ENCODE measurements around the gene DELE1. TPM values are rescaled to one million over a fixed set of nuclear protein-coding genes. Genes with fewer than 3 reads are reported as not detected.

The DELE1 gene
- 45.9 and 49.6 TPM in 2 replicates for total RNA-seq

DNA sequence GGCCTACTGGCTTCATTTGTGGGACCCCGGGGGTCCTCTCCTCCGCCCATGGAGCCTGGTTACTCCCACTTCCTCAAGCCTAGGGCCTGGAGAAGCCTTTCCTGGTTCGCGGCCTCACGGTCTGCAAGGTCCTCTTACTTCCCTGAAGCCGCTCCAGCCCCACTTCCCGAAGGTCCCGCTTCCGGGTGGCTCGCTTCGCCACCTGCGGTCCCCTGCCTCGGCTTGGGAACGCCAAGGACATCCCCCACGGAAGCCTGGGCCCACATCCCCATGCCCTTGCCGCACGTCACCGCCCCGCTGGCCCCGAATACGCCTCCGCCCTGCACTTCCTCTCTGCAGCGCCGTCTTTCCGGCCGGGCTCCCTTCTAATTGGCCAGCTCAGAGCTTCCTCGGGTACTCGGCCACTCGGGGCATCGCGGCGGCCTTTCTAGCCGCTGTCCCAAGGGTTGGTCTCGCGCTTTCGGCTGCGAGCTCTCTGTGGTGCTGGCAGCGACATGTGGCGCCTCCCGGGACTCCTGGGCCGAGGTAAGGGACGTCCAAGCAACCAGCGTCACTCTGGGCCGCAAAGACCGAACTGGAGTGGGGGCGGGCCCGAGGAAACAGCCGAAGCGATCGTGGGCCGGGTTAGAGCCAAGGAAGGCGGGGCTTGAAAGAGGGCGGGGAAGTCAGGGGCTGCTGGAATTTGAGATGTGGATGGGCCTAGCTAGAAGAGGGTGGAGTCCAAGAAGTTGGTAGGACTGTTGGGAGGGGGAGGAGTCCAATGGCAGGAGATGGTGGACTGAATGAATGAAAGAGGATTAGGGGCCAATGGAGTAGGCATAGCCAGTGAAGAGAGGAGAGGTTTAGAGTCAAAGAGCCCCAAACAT, at the start of gene DELE1:
Gene DELE1, plus strand, starts transcription at position 424 of the 866 bp plus-strand sequence. Its CDS starts 71 bp downstream, at position 495.

DNA sequence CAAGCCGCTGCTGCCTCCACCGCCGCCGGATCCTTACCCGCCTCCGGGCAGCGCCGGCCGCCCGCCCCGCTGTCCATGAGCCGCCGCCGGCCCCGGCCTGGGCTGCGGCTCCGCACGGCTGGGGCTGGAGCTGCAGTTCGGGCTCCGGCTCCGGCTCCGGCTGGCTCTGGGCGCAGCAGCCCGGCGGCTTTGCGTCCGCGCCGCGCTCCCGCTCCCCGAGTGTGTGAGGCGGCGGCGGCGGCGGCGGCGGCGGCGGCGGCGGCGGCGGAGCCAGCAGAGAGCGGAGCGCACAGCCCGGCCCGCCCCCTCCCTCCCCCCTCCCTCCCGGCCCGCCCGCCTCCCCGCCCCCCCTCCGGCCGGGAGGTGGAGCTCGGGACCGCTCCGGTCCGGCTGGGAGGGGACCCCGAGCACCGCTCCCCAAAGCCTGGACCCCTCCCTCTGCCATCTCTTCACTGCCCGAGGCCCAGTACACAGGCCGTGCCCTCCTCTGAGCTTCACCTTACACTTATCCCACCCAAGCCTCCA, 45.4 kb upstream of the DELE1 start, which contains the start of gene PCDH1:
Gene PCDH1, minus strand, starts transcription at position 225 of the 525 bp plus-strand sequence. Its CDS starts 148 bp downstream, at position 77.

DNA sequence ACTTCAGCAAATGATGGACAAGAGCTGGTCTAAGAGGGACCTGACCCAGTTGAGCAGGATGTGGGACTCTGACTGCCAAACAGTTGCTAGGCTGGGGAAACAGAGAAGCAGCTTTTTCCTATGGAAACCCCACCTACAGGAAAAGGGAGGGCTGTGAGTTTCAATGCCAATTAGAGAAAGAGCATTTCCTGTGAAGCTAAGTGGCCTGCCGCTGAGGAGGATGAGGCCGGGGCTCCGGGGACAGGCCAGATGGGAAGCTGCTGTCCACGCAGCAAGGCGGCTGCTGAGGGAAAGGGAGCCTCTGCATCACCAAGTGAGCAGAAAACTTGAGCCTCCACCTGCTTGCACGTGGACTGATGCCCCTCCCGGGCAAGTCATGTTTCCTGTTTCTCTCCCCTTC, 34.4 kb downstream of the DELE1 start, which contains the start of gene PCDH12:
Gene PCDH12, minus strand, starts transcription at position 90 of the 400 bp plus-strand sequence. CDS start 351 bp downstream, outside the sequence.

DNA sequence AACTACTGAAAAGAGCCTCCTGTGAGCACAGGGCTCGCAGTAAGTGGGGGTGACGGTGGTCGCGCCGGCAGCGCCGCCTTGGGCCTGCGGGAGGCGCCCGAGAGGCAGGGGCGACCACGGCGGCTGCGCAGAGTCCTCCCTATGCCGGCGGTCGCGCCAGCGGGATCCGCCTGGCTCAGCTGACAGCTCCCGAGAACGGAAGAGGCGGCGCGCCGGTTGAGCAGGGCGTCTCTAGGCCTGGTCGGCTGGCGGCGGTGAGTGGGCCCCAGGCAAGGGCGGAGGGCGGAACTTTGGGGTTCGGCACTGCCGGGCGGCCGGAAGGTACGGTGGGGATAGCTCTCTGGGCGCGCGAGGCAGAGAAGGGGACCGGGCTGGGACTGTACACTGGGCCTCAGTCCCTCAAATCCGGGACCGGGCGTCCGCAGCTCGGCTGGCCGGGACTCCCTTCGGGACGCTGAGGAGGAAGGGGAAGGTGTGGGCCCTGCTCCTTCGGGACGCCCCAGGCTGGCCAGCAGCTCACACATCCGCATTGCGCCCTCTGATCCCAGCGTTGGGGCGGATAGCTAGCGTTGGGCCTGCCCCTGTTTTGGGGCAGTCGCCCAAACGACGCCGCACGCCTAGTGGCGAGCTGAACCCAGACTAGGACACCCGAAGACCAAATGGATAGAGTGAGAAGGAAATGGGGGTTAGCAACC, 45.4 kb downstream of the DELE1 start, which contains the start of gene RNF14:
Gene RNF14, plus strand, starts transcription at position 192 of the 695 bp plus-strand sequence. CDS start 4,484 bp downstream, outside the sequence.

Other genes starting within 250 kb of the DELE1 start
- gene ARAP3, start 241.6 kb upstream of the DELE1 start, total RNA-seq, result 2.9 and 4.1 TPM in 2 replicates
- under 0.01 TPM in 1 of 2 replicates, not detected in the other for gene PCDH1, start 45.5 kb upstream of the DELE1 start, total RNA-seq
- 1.2 and 1.5 TPM in 2 replicates for gene PCDH12, start 34.3 kb downstream of the DELE1 start, total RNA-seq
- 44.8 and 45.2 TPM in 2 replicates for gene RNF14, start 45.2 kb downstream of the DELE1 start, total RNA-seq
- gene GNPDA1, start 89.2 kb downstream of the DELE1 start, total RNA-seq, result 47.4 and 54.3 TPM in 2 replicates
- gene NDFIP1, start 184.9 kb downstream of the DELE1 start, total RNA-seq, result 83.4 and 84.1 TPM in 2 replicates